Body of pancreas (tissue), 4 donors: Measurements from ENCODE around the gene ADAMTSL2.

Experiments used
- POLR2A ChIP-seq, 3 donors: fragments of 450-650 bp; IDR thresholded peaks; one replicate each; pipeline ENCODE4 v1.6.1; 2016; ENCODE audit warnings: antibody characterized with exemption in 3 of 3, mild to moderate bottlenecking in 2 of 3
- TF ChIP-seq, protein P1 (sequence below), 7 experiments: fragments of 450-650 bp in 4 of 7; fragments of 200-600 bp in 3 of 7; sonication (generic) in 3 of 7; IDR thresholded peaks; one replicate each; pipeline ENCODE4 v1.5.1; 2016 to 2019; ENCODE audit warnings: antibody characterized with exemption in 7 of 7

DNA sequence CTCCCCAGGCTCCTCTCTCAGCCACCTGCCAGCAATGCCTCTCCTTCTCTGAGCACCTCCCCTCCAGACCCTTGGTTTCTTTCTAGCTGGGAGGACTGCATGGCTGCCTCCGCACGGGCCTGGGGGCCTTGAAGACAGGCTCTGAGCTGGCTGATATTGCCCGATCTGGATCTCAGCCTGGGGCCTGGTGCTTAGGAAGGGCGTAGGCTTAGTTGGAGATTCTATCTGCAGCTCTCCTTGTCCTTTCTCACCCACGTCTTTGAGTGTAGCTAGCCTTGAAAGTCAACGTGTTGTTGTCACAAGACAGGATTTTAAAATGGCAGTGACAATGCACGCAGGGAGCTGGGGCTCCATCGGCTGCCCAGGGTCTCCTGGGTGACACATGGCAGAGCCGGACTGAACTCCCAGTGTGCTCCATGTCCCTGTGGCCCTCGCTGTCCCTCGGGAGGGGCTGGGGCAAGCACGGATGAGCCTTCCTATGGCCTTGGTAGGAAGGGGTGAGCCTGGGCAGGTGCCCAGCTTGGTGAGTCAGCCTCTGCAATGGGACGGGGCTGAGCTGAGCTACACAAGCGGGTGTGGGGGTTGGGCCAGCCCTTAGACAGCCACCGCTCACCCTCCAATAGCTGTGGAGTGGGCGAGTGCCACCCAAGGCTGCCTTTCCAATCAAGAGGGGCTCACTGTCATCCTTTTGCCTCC, 9.4 kb downstream of the ADAMTSL2 start:
- TF ChIP-seq, protein P1, sequence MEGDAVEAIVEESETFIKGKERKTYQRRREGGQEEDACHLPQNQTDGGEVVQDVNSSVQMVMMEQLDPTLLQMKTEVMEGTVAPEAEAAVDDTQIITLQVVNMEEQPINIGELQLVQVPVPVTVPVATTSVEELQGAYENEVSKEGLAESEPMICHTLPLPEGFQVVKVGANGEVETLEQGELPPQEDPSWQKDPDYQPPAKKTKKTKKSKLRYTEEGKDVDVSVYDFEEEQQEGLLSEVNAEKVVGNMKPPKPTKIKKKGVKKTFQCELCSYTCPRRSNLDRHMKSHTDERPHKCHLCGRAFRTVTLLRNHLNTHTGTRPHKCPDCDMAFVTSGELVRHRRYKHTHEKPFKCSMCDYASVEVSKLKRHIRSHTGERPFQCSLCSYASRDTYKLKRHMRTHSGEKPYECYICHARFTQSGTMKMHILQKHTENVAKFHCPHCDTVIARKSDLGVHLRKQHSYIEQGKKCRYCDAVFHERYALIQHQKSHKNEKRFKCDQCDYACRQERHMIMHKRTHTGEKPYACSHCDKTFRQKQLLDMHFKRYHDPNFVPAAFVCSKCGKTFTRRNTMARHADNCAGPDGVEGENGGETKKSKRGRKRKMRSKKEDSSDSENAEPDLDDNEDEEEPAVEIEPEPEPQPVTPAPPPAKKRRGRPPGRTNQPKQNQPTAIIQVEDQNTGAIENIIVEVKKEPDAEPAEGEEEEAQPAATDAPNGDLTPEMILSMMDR (IDR thresholded peaks at IDR 0.05) = no peak
- TF ChIP-seq POLR2A (IDR thresholded peaks at IDR 0.05) = no peak
